Endothelial cell (in vitro differentiated cells): ENCODE measurements around the gene STAG1. TPM values are rescaled to one million over a fixed set of nuclear protein-coding genes. Genes with fewer than 3 reads are reported as not detected.
"Not testable (repeated sequence)": the region's sequence is repeated elsewhere in the genome, so short reads cannot be mapped to it uniquely, and the experiment has no call there.

ENCODE experiments used
- DNase-seq: peaks from one replicate; pipeline ENCODE4 v3.0.0; 2021; ENCODE audit warnings: low spot score
- H3K27ac Mint-ChIP-seq: one replicate; pipeline ENCODE4 v1.8.0; 2021; ENCODE audit warnings: mixed read lengths, inconsistent platforms; ENCODE audit not compliant: unreplicated experiment
- H3K27me3 Mint-ChIP-seq: one replicate; pipeline ENCODE4 v1.8.0; 2021; ENCODE audit warnings: mild to moderate bottlenecking, moderate library complexity, mixed read lengths, inconsistent platforms; ENCODE audit not compliant: unreplicated experiment
- H3K36me3 Mint-ChIP-seq: one replicate; pipeline ENCODE4 v1.8.0; 2021; ENCODE audit warnings: mild to moderate bottlenecking, low read depth, mixed read lengths, inconsistent platforms; ENCODE audit not compliant: unreplicated experiment
- H3K4me1 Mint-ChIP-seq: one replicate; pipeline ENCODE4 v1.8.0; 2021; ENCODE audit warnings: mild to moderate bottlenecking, mixed read lengths, inconsistent platforms; ENCODE audit not compliant: unreplicated experiment
- H3K4me3 Mint-ChIP-seq: one replicate; pipeline ENCODE4 v1.8.0; 2021; ENCODE audit warnings: mild to moderate bottlenecking, mixed read lengths, inconsistent platforms; ENCODE audit not compliant: unreplicated experiment
- H3K9me3 Mint-ChIP-seq: one replicate; pipeline ENCODE4 v1.8.0; 2021; ENCODE audit warnings: mixed read lengths, inconsistent platforms; ENCODE audit not compliant: unreplicated experiment
- CTCF ChIP-seq: fragments of 200-600 bp; sonication (generic); IDR thresholded peaks from one replicate; pipeline ENCODE4 v1.5.0; 2021; ENCODE audit warnings: antibody characterized with exemption; ENCODE audit not compliant: unreplicated experiment
- total RNA-seq: library from RNA; stranded (reverse); fragmentation: NEBNext Ultra II Directional; extraction: Animal tissue kit (Norgen Biotek cat#: 25700); gene quantifications from one replicate; pipeline ENCODE4 v1.2.1, GENCODE V29; 2021; ENCODE audit not compliant: unreplicated experiment

Gene STAG1
- total RNA-seq, 1 donor from 2014 or later = 30.0 TPM

GRCh38 chr3:136716629-136717028, 35.5 kb downstream of the STAG1 start:
- H3K27ac Mint-ChIP-seq = no peak overlapping the region
- H3K36me3 Mint-ChIP-seq = peaks cover 3% of the 10 kb centered on the region
- no peaks in the 10 kb centered on the region for H3K4me1 Mint-ChIP-seq
- H3K9me3 Mint-ChIP-seq = no peaks in the 10 kb centered on the region
- peaks cover 2% of the 10 kb centered on the region for H3K27me3 Mint-ChIP-seq
- no peak overlapping the region for H3K4me3 Mint-ChIP-seq
- no peak for DNase-seq
- no peak for TF ChIP-seq CTCF

GRCh38 chr3:136714020-136714419, 38.2 kb downstream of the STAG1 start:
- H3K4me3 Mint-ChIP-seq = no peak overlapping the region
- no peaks in the 10 kb centered on the region for H3K9me3 Mint-ChIP-seq
- TF ChIP-seq CTCF = no peak
- DNase-seq = no peak
- H3K36me3 Mint-ChIP-seq = peaks cover 3% of the 10 kb centered on the region
- H3K27me3 Mint-ChIP-seq = peaks cover 2% of the 10 kb centered on the region
- no peak overlapping the region for H3K27ac Mint-ChIP-seq
- no peaks in the 10 kb centered on the region for H3K4me1 Mint-ChIP-seq

GRCh38 chr3:136712941-136713340, 39.2 kb downstream of the STAG1 start:
- Mint-ChIP-seq H3K4me3 (no peak overlapping the region), H3K27ac (no peak overlapping the region), H3K9me3 (no peaks in the 10 kb centered on the region), H3K27me3 (no peaks in the 10 kb centered on the region), H3K4me1 (no peaks in the 10 kb centered on the region), H3K36me3 (peaks cover 3% of the 10 kb centered on the region)
- TF ChIP-seq CTCF = no peak
- no peak for DNase-seq

GRCh38 chr3:136711888-136712287, 40.3 kb downstream of the STAG1 start:
- not testable (repeated sequence) for H3K4me3 Mint-ChIP-seq, H3K27me3 Mint-ChIP-seq, DNase-seq, H3K27ac Mint-ChIP-seq, H3K9me3 Mint-ChIP-seq, H3K36me3 Mint-ChIP-seq, H3K4me1 Mint-ChIP-seq

GRCh38 chr3:136711277-136711676, 40.9 kb downstream of the STAG1 start:
- Mint-ChIP-seq H3K27ac (no peak overlapping the region), H3K4me3 (no peak overlapping the region), H3K36me3 (peaks cover 3% of the 10 kb centered on the region), H3K9me3 (no peaks in the 10 kb centered on the region), H3K4me1 (no peaks in the 10 kb centered on the region), H3K27me3 (no peaks in the 10 kb centered on the region)
- TF ChIP-seq CTCF = no peak
- no peak for DNase-seq

- H3K4me1 Mint-ChIP-seq, H3K27ac Mint-ChIP-seq, DNase-seq, H3K9me3 Mint-ChIP-seq, H3K36me3 Mint-ChIP-seq, H3K27me3 Mint-ChIP-seq, H3K4me3 Mint-ChIP-seq: not testable (repeated sequence)
These were observed 42.4 kb downstream of the STAG1 start for GRCh38 chr3:136709775-136710174.
